Tibial artery (tissue), 4 donors: Measurements from ENCODE around the gene AMOTL1.

ENCODE experiments used
- DNase-seq, 2 donors: peaks; one replicate each; pipeline ENCODE4 v3.0.0-alpha.2; 2019
- H3K27ac ChIP-seq, 2 donors: fragments of 200-600 bp; sonication (generic) in 1 of 2; 1 replicate in 1 of 2; 2 replicates in 1 of 2; pipeline ENCODE4 v1.5.1; 2018 to 2019; ENCODE audit warnings: mild to moderate bottlenecking in 1 of 2
- H3K27me3 ChIP-seq, 2 donors: fragments of 200-600 bp; sonication (generic) in 1 of 2; one replicate each; pipeline versions ENCODE4 v1.5.1 to v1.6.0; 2016 to 2019
- H3K36me3 ChIP-seq, 3 donors: fragments of 200-600 bp; sonication (generic) in 2 of 3; one replicate each; pipeline ENCODE4 v1.5.1; 2016 to 2019; ENCODE audit warnings: mild to moderate bottlenecking in 2 of 3
- H3K4me1 ChIP-seq, 4 donors: fragments of 200-600 bp; sonication (generic) in 2 of 4; 1 replicate in 3 of 4; 2 replicates in 1 of 4; pipeline ENCODE4 v1.5.1; 2016 to 2019
- H3K4me3 ChIP-seq, 2 donors: fragments of 200-600 bp; sonication (generic) in 1 of 2; 1 replicate in 1 of 2; 2 replicates in 1 of 2; pipeline ENCODE4 v1.5.1; 2018 to 2019; ENCODE audit warnings: mild to moderate bottlenecking in 2 of 2
- H3K9me3 ChIP-seq, 3 donors: fragments of 200-600 bp; sonication (generic) in 1 of 3; one replicate each; pipeline ENCODE4 v1.5.1; 2016 to 2019
- CTCF ChIP-seq, 2 experiments: fragments of 200-600 bp in 1 of 2; fragments of 450-650 bp in 1 of 2; IDR thresholded peaks; one replicate each; pipeline ENCODE4 v1.5.1; 2017 to 2019; ENCODE audit warnings: antibody characterized with exemption in 2 of 2, mild to moderate bottlenecking in 1 of 2, moderate library complexity in 1 of 2
- intact Hi-C: fragments of 100-400 bp; cut with DNase I; formaldehyde crosslinking; loops from one replicate; pipeline ENCODE4 v1.15.0; 2023; ENCODE audit warnings: low total_unique reads

AMOTL1 gene

DNA sequence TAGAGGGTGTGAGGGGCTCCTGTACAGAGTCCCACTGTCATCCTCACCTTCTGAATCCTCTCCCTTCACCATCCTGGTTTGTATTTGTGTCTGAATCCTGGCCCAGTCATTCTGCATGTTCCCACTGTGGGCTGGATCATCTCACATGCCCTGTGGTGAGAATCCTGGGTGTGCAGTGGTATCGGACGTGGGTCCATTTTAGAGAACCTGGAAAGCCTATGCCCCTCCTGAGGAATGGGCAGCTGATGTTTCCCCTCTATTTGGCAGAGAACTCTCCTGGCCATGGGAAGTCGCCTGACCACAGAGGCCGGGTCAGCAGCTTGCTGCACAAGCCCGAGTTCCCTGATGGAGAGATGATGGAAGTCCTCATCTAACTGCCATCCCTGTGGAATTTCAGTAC, 102.3 kb downstream of the AMOTL1 start:
- peaks cover 54 to 77% (median 76%) of the 10 kb centered on the region in 3 donors for H3K36me3 ChIP-seq
- no peak overlapping the region for H3K4me3 ChIP-seq
- no peaks in the 10 kb centered on the region for H3K9me3 ChIP-seq
- H3K27me3 ChIP-seq, result no peaks in the 10 kb centered on the region
- H3K27ac ChIP-seq, result no peak overlapping the region
- peaks cover 0 to 21% (median 11%) of the 10 kb centered on the region in 4 donors for H3K4me1 ChIP-seq
- no peak for TF ChIP-seq CTCF (IDR thresholded peaks at IDR 0.05)
- no peak for DNase-seq
- intact Hi-C loops, result loop anchor here (10.0 kb wide), 1 partner anchor 246 kb away; no protein-coding TSS in a partner anchor

DNA sequence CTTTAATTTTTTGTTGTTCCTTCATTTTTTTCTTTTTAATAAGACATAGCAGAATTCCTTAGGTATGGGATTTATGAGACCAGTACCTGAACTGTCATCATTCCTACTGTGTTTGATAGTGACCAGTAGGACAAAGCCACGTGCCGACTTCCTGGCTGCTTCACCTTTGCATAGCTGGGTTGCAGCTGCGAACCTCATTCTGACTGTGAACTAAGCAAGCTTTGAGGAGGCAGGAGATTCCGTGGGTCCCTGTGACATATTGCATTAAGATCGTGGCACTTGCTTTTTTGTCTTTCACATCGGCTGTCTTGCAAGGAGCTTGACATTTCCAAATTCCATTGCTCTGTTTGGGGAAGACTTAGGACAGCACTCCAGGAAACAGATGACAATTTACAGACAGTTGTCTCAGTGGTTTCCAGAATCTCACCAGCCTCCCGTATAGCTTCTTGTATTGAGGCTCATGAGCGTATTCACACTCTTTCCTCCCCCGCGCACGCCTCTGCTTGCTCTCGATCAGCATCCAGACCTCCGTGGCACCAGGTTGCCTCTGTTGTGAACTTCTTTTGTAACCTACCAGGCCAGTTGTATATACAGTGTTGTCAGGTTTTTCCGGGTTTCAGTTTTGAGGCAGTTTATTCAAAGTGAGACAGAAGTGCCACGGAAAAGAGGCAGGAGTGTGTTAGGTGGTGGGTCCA, 103.5 kb downstream of the AMOTL1 start:
- Histone ChIP-seq H3K36me3 (peaks cover 52 to 72% (median 65%) of the 10 kb centered on the region in 3 donors), H3K27me3 (no peaks in the 10 kb centered on the region), H3K4me1 (peaks cover 0 to 26% (median 16%) of the 10 kb centered on the region in 4 donors), H3K4me3 (no peak overlapping the region), H3K9me3 (no peaks in the 10 kb centered on the region), H3K27ac (no peak overlapping the region)
- DNase-seq, result no peak
- no peak for TF ChIP-seq CTCF (IDR thresholded peaks at IDR 0.05)
- intact Hi-C loops, result loop anchor here (10.0 kb wide), 1 partner anchor 247 kb away; no protein-coding TSS in a partner anchor

DNA sequence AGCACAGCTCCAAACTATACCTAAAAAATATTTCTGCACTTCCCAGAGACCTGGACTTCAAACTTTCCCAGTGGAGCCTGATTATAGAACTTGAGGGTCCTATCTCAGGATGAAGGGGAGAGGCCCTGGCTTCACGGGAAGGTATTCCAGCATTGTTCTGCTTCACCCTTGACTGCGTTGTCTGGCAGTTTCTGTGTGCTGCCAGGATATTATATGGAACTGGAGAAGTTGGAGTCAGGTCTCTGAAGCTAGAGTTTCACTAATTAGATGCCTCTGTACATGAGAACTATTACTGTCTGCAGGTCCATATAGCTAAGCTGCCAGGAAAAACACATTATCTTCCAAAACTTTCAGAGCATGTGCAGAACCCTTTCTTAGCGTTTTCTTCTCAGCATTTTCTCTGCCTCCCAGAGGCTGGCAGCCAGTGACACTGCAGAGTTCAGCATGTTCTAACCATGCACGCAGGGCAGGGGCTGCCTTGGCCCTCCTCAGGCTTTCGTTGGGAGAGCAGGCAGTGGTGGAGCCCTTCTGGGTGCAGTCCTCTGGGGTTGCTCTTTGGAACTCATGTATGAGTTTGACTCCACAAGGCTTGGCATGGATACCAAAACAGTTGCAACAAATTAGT, 105.9 kb downstream of the AMOTL1 start:
- TF ChIP-seq CTCF (IDR thresholded peaks at IDR 0.05), result no peak
- peak overlapping the region; percentile 16 to 19 for H3K27ac ChIP-seq
- H3K36me3 ChIP-seq, result peaks cover 46 to 70% (median 55%) of the 10 kb centered on the region in 3 donors
- H3K27me3 ChIP-seq, result no peaks in the 10 kb centered on the region
- intact Hi-C loops, result loop anchor here (10.0 kb wide), 1 partner anchor 249 kb away; no protein-coding TSS in a partner anchor
- H3K9me3 ChIP-seq, result no peaks in the 10 kb centered on the region
- H3K4me3 ChIP-seq, result no peak overlapping the region
- DNase-seq, result no peak
- H3K4me1 ChIP-seq, result peaks cover 0 to 32% (median 19%) of the 10 kb centered on the region in 4 donors

- TF ChIP-seq CTCF (IDR thresholded peaks at IDR 0.05), result no peak
- H3K9me3 ChIP-seq, result no peaks in the 10 kb centered on the region
- no peaks in the 10 kb centered on the region for H3K27me3 ChIP-seq
- H3K4me1 ChIP-seq, result peaks cover 0 to 32% (median 19%) of the 10 kb centered on the region in 4 donors
- H3K36me3 ChIP-seq, result peaks cover 31 to 68% (median 44%) of the 10 kb centered on the region in 3 donors
- no peak overlapping the region for H3K4me3 ChIP-seq
- H3K27ac ChIP-seq, result peak overlapping the region; percentile 41 to 55
- DNase-seq, result no peak
- intact Hi-C loops, result loop anchor here (10.0 kb wide), 1 partner anchor 251 kb away; no protein-coding TSS in a partner anchor
These were observed 108.1 kb downstream of the AMOTL1 start for GRCh38 chr11:94876222-94876621.

DNA sequence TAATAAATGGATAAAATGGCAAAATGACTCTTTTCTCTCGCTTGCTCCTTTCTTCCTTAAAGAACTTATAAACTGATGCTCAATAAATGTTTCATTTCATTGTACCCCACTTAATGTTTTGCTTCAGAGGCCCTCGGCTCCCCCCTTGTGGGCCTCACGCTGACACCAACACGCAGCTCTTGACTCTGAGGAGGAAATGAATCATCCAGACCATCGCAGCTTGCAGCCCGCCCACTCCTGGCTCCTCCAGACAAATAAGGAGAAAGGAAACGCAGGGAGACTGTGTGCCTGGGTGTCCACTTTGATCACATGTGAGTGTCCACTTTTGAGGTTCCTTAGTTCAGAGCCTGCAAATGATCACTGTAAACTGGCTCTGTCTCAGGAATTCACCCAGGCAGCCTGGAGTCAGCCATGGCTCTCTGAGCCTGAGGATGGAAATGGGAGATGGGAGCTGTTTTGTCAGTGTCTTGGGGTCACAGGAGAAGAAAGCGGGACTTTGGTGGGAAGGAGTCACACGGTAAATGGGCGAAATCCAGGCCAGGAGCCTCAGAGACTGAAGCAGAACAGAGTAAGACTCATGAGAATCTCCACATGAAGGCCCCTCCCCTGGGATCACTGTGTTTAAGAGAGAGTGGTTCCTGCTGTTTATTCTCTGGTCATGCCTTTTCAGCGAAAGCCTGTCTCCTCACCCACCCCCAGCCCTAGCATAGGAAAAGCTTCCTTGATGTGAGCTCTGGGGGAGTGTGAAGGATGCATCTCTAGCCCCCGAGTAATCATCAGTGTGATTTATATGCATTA, 108.7 kb downstream of the AMOTL1 start:
- no peaks in the 10 kb centered on the region for H3K9me3 ChIP-seq
- peak; percentile 84 to 87 for DNase-seq
- intact Hi-C loops, result loop anchor here (10.0 kb wide), 1 partner anchor 252 kb away; no protein-coding TSS in a partner anchor
- H3K27me3 ChIP-seq, result no peaks in the 10 kb centered on the region
- no peak overlapping the region for H3K4me3 ChIP-seq
- peak overlapping the region; percentile 41 to 55 for H3K27ac ChIP-seq
- peaks cover 25 to 68% (median 44%) of the 10 kb centered on the region in 3 donors for H3K36me3 ChIP-seq
- peaks cover 0 to 32% (median 19%) of the 10 kb centered on the region in 4 donors for H3K4me1 ChIP-seq
- TF ChIP-seq CTCF (IDR thresholded peaks at IDR 0.05), result peak in 1 of 2 experiments; percentile 25
